ENCODE results near the gene OR6A2. TPM values are rescaled to one million over a fixed set of nuclear protein-coding genes. Genes with fewer than 3 reads are reported as not detected.

OR6A2 gene
- total and polyA plus RNA-seq, 2 of the 8 experiments (the other 6 are each of a cell fraction or from before 2014, with no cell fraction given), result 0.14 to 0.20 TPM

GRCh38 chr11:6746626-6747025 is 52.9 kb downstream of the OR6A2 start:
- Histone ChIP-seq H3K18ac (ENCODE audit: extremely low read depth, low read length) (no peak overlapping the region), H3K36me3 (ENCODE audit: control insufficient read depth in 2 of 4, insufficient read depth in 4 of 4, low read length in 3 of 4) (no peaks in the 10 kb centered on the region), H3K4me2 (ENCODE audit: insufficient read depth in 1 of 2, low read depth in 2 of 2, low read length in 2 of 2) (no peak overlapping the region), H2AFZ (ENCODE audit: low read length) (no peak overlapping the region), H3K79me2 (ENCODE audit: control insufficient read depth in 1 of 2, insufficient read depth in 2 of 2, low read length in 2 of 2) (no peaks in the 10 kb centered on the region), H3K9me3 (ENCODE audit: insufficient read depth in 2 of 2, low read depth in 1 of 2, low read length in 1 of 2) (no peaks in the 10 kb centered on the region), H4K5ac (ENCODE audit: insufficient read length, low read depth, low read length) (no peak overlapping the region), H4K8ac (ENCODE audit: extremely low read depth, insufficient read depth, low read length) (no peak overlapping the region), H3K23ac (ENCODE audit: insufficient read length) (no peak overlapping the region), H3K23me2 (ENCODE audit: low read depth, low read length) (no peaks in the 10 kb centered on the region), H3K4me1 (replicated peaks in 1 of 4; ENCODE audit: control insufficient read depth in 3 of 4, insufficient read depth in 4 of 4, low read length in 3 of 4) (no peaks in the 10 kb centered on the region), H2BK20ac (ENCODE audit: low read length) (no peak overlapping the region), H3K9ac (replicated peaks in 1 of 4; ENCODE audit: extremely low read depth in 1 of 4, low read depth in 3 of 4, low read length in 3 of 4) (no peak overlapping the region), H4K20me1 (replicated peaks in 1 of 2; ENCODE audit: control insufficient read depth in 1 of 2, insufficient read depth in 2 of 2, low read length in 2 of 2) (no peaks in the 10 kb centered on the region), H3K27ac (ENCODE audit: low read depth, low read length) (no peak overlapping the region), H2BK12ac (ENCODE audit: low read depth, low read length) (no peak overlapping the region), H3K79me1 (ENCODE audit: low read depth, low read length) (no peaks in the 10 kb centered on the region), H3K4me3 (ENCODE audit: extremely low read depth in 1 of 4, insufficient read depth in 2 of 4, low read depth in 3 of 4, low read length in 4 of 4) (no peak overlapping the region), H4K91ac (replicated peaks; ENCODE audit: insufficient read length, low read length) (no peak overlapping the region), H3K14ac (ENCODE audit: insufficient read length) (no peak overlapping the region), H2BK15ac (ENCODE audit: low read length) (no peak overlapping the region), H3K4ac (replicated peaks; ENCODE audit: insufficient read length, low read depth, low read length) (no peak overlapping the region), H3K56ac (replicated peaks; ENCODE audit: insufficient read length, low read depth, low read length) (no peak overlapping the region), H2AK5ac (ENCODE audit: low read depth, low read length) (no peak overlapping the region), H2BK120ac (replicated peaks; ENCODE audit: low read depth, low read length) (no peak overlapping the region), H3K27me3 (replicated peaks in 1 of 4; ENCODE audit: control insufficient read depth in 3 of 4, extremely low read depth in 1 of 4, insufficient read depth in 3 of 4, low read length in 3 of 4) (no peaks in the 10 kb centered on the region), H2BK5ac (ENCODE audit: low read depth, low read length) (no peak overlapping the region)
- no peak for DNase-seq (ENCODE audit: low read depth in 1 of 2, low spot score in 2 of 2)
- 60% methylated on average over 1 of the region's 1 CpG; no CpG with 5 or more reads in 1 of the 2 experiments for WGBS, 2 experiments (ENCODE audit: extremely low coverage in 1 of 2, insufficient coverage in 1 of 2, insufficient read length in 1 of 2, insufficient replicate concordance in 2 of 2, low coverage in 1 of 2, low lambda C conversion rate in 2 of 2, missing lambda C conversion rate in 1 of 2)
- CTCF ChIA-PET (ENCODE audit: partially characterized antibody), result interaction anchor here (0.5 to 7.8 kb wide), 3 partner anchors 8 to 237 kb away, joined by 3 to 86 read pairs (median 36); no protein-coding TSS in a partner anchor
- no peak for FAIRE-seq
- POLR2A ChIA-PET (ENCODE audit: partially characterized antibody), result no interaction called here
- TF ChIP-seq CHD2 (IDR thresholded peaks at IDR 0.05; ENCODE audit: low read length), result no peak
- TF ChIP-seq CBX8 (IDR thresholded peaks at IDR 0.05; ENCODE audit: borderline replicate concordance, low read depth, low read length), result no peak
- TF ChIP-seq KDM4A (IDR thresholded peaks at IDR 0.05; ENCODE audit: low read depth, low read length, severe bottlenecking), result no peak
- TF ChIP-seq SP1 (IDR thresholded peaks at IDR 0.05; ENCODE audit: low read depth, low read length), result no peak
- no peak for TF ChIP-seq SP2 (IDR thresholded peaks at IDR 0.05; ENCODE audit: low read length)
- no peak for TF ChIP-seq TCF12 (IDR thresholded peaks at IDR 0.05; ENCODE audit: low read depth, low read length)
- TF ChIP-seq TAF7 (optimal IDR thresholded peaks at IDR 0.05; ENCODE audit: borderline replicate concordance, low read depth, low read length), result no peak
- TF ChIP-seq, protein P1, sequence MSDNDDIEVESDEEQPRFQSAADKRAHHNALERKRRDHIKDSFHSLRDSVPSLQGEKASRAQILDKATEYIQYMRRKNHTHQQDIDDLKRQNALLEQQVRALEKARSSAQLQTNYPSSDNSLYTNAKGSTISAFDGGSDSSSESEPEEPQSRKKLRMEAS (IDR thresholded peaks at IDR 0.05), result no peak
- TF ChIP-seq, protein P2, sequence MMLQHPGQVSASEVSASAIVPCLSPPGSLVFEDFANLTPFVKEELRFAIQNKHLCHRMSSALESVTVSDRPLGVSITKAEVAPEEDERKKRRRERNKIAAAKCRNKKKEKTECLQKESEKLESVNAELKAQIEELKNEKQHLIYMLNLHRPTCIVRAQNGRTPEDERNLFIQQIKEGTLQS (IDR thresholded peaks at IDR 0.05; ENCODE audit: insufficient read depth, low read depth, low read length), result no peak
- TF ChIP-seq BCL11A (IDR thresholded peaks at IDR 0.05; ENCODE audit: low read depth in 2 of 2, low read length in 2 of 2), result no peak
- TF ChIP-seq CEBPB (IDR thresholded peaks at IDR 0.05; ENCODE audit: low read depth, low read length), result no peak
- TF ChIP-seq RAD21 (IDR thresholded peaks at IDR 0.05 in 1 of 2, conservative IDR thresholded peaks at IDR 0.05 in 1 of 2; ENCODE audit: low read depth in 2 of 2, low read length in 2 of 2), result no peak
- no peak for TF ChIP-seq ASH2L (IDR thresholded peaks at IDR 0.05; ENCODE audit: low read length)
- TF ChIP-seq KDM5A (IDR thresholded peaks at IDR 0.05; ENCODE audit: low read length), result no peak
- no peak for TF ChIP-seq POLR2A (IDR thresholded peaks at IDR 0.05; ENCODE audit: control extremely low read depth in 1 of 2, low read depth in 2 of 2, low read length in 2 of 2)

All from H1 (cell line).